Left ventricle myocardium inferior (tissue), 1 donor: ENCODE data around the gene SYTL2. TPM values are rescaled to one million over a fixed set of nuclear protein-coding genes. Genes with fewer than 3 reads are reported as not detected.
"Not testable (repeated sequence)": the region's sequence is repeated elsewhere in the genome, so short reads cannot be mapped to it uniquely, and the experiment has no call there.

Experiments used
- DNase-seq: peaks from one replicate; pipeline ENCODE4 v3.0.0-alpha.2; 2020
- H3K27ac ChIP-seq: fragments of 200-600 bp; replicated peaks from 2 replicates; pipeline ENCODE4 v1.8.0; 2021
- H3K27me3 ChIP-seq: fragments of 200-600 bp; 2 replicates; pipeline ENCODE4 v1.8.0; 2021; ENCODE audit warnings: low read depth
- H3K36me3 ChIP-seq: fragments of 200-600 bp; 2 replicates; pipeline ENCODE4 v1.8.0; 2021
- H3K4me1 ChIP-seq: fragments of 200-600 bp; 2 replicates; pipeline ENCODE4 v1.8.0; 2021
- H3K4me3 ChIP-seq: fragments of 200-600 bp; 2 replicates; pipeline ENCODE4 v1.8.0; 2021; ENCODE audit warnings: mild to moderate bottlenecking, moderate library complexity
- H3K9me3 ChIP-seq: fragments of 200-600 bp; replicated peaks from 2 replicates; pipeline ENCODE4 v1.8.0; 2021
- intact Hi-C: fragments of 100-400 bp; cut with micrococcal nuclease; formaldehyde crosslinking; loops from one replicate; pipeline ENCODE4 v1.11.0; 2022
- total RNA-seq: library from RNA; stranded (reverse); fragmentation: NEBNext Ultra II Directional; extraction: Animal tissue kit (Norgen Biotek cat#: 25700); gene quantifications from one replicate; pipeline ENCODE4 v1.2.1, GENCODE V29; 2021
- TF ChIP-seq, protein P1 (sequence below): fragments of 200-600 bp; IDR thresholded peaks from 2 replicates; pipeline ENCODE4 v1.8.0; 2021; ENCODE audit warnings: antibody characterized with exemption, mild to moderate bottlenecking, borderline replicate concordance
- donor health status: DM: no; HTN: yes; CAD: no; lungs with severe emphysema.

The SYTL2 gene
- total RNA-seq, 1 donor from 2014 or later, result 3.8 TPM

GRCh38 chr11:85779956-85780640, 30.8 kb downstream of the SYTL2 start:
- peaks cover 21% of the 10 kb centered on the region for H3K9me3 ChIP-seq
- intact Hi-C loops, result no loop called here
- TF ChIP-seq, protein P1, sequence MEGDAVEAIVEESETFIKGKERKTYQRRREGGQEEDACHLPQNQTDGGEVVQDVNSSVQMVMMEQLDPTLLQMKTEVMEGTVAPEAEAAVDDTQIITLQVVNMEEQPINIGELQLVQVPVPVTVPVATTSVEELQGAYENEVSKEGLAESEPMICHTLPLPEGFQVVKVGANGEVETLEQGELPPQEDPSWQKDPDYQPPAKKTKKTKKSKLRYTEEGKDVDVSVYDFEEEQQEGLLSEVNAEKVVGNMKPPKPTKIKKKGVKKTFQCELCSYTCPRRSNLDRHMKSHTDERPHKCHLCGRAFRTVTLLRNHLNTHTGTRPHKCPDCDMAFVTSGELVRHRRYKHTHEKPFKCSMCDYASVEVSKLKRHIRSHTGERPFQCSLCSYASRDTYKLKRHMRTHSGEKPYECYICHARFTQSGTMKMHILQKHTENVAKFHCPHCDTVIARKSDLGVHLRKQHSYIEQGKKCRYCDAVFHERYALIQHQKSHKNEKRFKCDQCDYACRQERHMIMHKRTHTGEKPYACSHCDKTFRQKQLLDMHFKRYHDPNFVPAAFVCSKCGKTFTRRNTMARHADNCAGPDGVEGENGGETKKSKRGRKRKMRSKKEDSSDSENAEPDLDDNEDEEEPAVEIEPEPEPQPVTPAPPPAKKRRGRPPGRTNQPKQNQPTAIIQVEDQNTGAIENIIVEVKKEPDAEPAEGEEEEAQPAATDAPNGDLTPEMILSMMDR, result no peak
- H3K27ac ChIP-seq, result no peak overlapping the region
- H3K4me3 ChIP-seq, result no peak overlapping the region
- H3K27me3 ChIP-seq, result no peaks in the 10 kb centered on the region
- H3K36me3 ChIP-seq, result no peaks in the 10 kb centered on the region
- no peak for DNase-seq
- H3K4me1 ChIP-seq, result no peaks in the 10 kb centered on the region

DNA sequence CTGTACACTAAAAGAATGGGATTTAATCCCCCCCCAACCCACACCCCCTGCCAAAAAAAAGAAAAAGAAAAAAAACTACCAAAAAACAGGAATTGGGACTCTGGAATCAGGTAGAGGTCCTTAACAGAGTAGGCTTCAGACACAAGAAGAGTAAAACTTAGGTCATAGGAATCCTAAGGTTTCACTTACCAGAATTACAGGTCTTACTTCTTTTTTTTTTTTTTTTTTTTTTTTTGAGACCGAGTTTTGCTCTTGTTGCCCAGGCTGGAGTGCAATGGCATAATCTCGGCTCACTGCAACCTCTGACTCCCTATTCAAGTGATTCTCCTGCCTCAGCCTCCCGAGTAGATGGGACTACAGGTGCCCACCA, 33.4 kb downstream of the SYTL2 start:
- H3K4me3 ChIP-seq, H3K27ac ChIP-seq, H3K36me3 ChIP-seq, intact Hi-C loops, H3K27me3 ChIP-seq, H3K4me1 ChIP-seq, DNase-seq: not testable (repeated sequence)
- peaks cover 15% of the 10 kb centered on the region for H3K9me3 ChIP-seq

- no peak overlapping the region for H3K27ac ChIP-seq
- intact Hi-C loops, result no loop called here
- TF ChIP-seq, protein P1, result no peak
- no peaks in the 10 kb centered on the region for H3K27me3 ChIP-seq
- peaks cover 10% of the 10 kb centered on the region for H3K9me3 ChIP-seq
- no peaks in the 10 kb centered on the region for H3K36me3 ChIP-seq
- H3K4me1 ChIP-seq, result no peaks in the 10 kb centered on the region
- DNase-seq, result no peak
- H3K4me3 ChIP-seq, result no peak overlapping the region
These were observed 33.9 kb downstream of the SYTL2 start for GRCh38 chr11:85776951-85777602.

- H3K27ac ChIP-seq, result no peak overlapping the region
- intact Hi-C loops, result no loop called here
- H3K27me3 ChIP-seq, result no peaks in the 10 kb centered on the region
- H3K9me3 ChIP-seq, result peaks cover 12% of the 10 kb centered on the region
- TF ChIP-seq, protein P1, result no peak
- no peak for DNase-seq
- no peak overlapping the region for H3K4me3 ChIP-seq
- no peaks in the 10 kb centered on the region for H3K4me1 ChIP-seq
- no peaks in the 10 kb centered on the region for H3K36me3 ChIP-seq
These were observed 36.5 kb downstream of the SYTL2 start for GRCh38 chr11:85774256-85775101.

DNA sequence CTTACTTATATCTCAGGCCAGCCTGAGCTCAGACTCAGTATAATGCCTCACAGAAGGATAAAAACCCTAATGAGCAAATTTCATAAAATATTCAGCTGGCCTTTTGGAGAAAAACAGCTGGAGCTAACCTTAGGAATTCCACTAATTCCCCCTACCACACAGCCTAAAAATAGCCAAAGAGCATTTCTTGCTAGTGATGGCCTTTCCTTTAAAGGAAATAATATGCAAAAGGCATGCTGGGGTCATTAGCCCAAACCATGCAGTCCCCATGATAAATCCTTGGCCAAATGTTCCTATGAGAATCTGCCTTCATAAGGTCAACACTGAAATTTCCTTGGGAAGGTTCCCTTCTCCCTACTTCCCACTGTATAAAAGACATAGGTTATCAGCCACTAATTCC, 38.2 kb downstream of the SYTL2 start:
- peak overlapping the region; percentile 52 for H3K27ac ChIP-seq
- TF ChIP-seq, protein P1, result no peak

More for the DNA sequence above, 38.2 kb downstream of the SYTL2 start:
- Histone ChIP-seq H3K27me3 (no peaks in the 10 kb centered on the region), H3K9me3 (peaks cover 21% of the 10 kb centered on the region), H3K4me1 (no peaks in the 10 kb centered on the region), H3K36me3 (no peaks in the 10 kb centered on the region), H3K4me3 (no peak overlapping the region)
- intact Hi-C loops, result no loop called here
- no peak for DNase-seq
